Body of pancreas (tissue), 4 donors: ENCODE results near the gene ASPDH. TPM values are rescaled to one million over a fixed set of nuclear protein-coding genes. Genes with fewer than 3 reads are reported as not detected.

Experiments
- ATAC-seq: fragments of 150-250 bp; one replicate; pipeline ENCODE4 v1.9.1; 2016
- DNase-seq, 4 donors: peaks; one replicate each; pipeline ENCODE4 v3.0.0-alpha.2; 2019
- H3K27ac ChIP-seq, 4 donors: fragments of 200-600 bp; sonication (generic); 1 replicate in 3 of 4; 2 replicates in 1 of 4; pipeline versions ENCODE4 v1.5.1 to v1.6.1; 2016 to 2019; ENCODE audit warnings: mild to moderate bottlenecking in 1 of 4, mixed read lengths in 1 of 4, moderate library complexity in 1 of 4
- H3K27me3 ChIP-seq, 2 donors: fragments of 200-600 bp; sonication (generic); one replicate each; pipeline ENCODE4 v1.6.0; 2016; ENCODE audit warnings: mild to moderate bottlenecking in 1 of 2
- H3K36me3 ChIP-seq, 2 donors: fragments of 200-600 bp; sonication (generic); replicated peaks in 1 of 2; 2 replicates each; pipeline ENCODE4 v1.5.1; 2016; ENCODE audit warnings: low read depth in 2 of 2; ENCODE audit not compliant: insufficient read depth in 1 of 2
- H3K4me1 ChIP-seq: fragments of 200-600 bp; sonication (generic); one replicate; pipeline ENCODE4 v1.6.0; 2016
- H3K4me3 ChIP-seq, 2 donors: fragments of 200-600 bp; sonication (generic); 1 replicate in 1 of 2; 2 replicates in 1 of 2; pipeline ENCODE4 v1.5.1; 2016 to 2019
- H3K9me3 ChIP-seq, 3 donors: fragments of 200-600 bp; sonication (generic); 1 replicate in 2 of 3; 2 replicates in 1 of 3; pipeline ENCODE4 v1.5.1; 2016
- CTCF ChIP-seq, 7 experiments: fragments of 450-650 bp in 4 of 7; fragments of 200-600 bp in 3 of 7; sonication (generic) in 3 of 7; IDR thresholded peaks; one replicate each; pipeline ENCODE4 v1.5.1; 2016 to 2019; ENCODE audit warnings: antibody characterized with exemption in 7 of 7
- POLR2A ChIP-seq, 3 donors: fragments of 450-650 bp; IDR thresholded peaks; one replicate each; pipeline ENCODE4 v1.6.1; 2016; ENCODE audit warnings: antibody characterized with exemption in 3 of 3, mild to moderate bottlenecking in 2 of 3
- WGBS, 2 donors: methylation state at CpG; one replicate each; pipeline ENCODE4 v1.1.5; 2017; 5-methylcytosine and 5-hydroxymethylcytosine counted together
- intact Hi-C: fragments of 100-400 bp; cut with DNase I; formaldehyde crosslinking; loops from one replicate; pipeline ENCODE4 v1.15.1; 2023
- total RNA-seq, 2 donors: library from RNA; depleted of rRNA; stranded (reverse); fragments of >200 nt; gene quantifications; one replicate each; pipeline ENCODE4 v1.1.0, GENCODE V29; 2016

ASPDH gene
- total RNA-seq, 2 donors from 2014 or later = not detected

DNA sequence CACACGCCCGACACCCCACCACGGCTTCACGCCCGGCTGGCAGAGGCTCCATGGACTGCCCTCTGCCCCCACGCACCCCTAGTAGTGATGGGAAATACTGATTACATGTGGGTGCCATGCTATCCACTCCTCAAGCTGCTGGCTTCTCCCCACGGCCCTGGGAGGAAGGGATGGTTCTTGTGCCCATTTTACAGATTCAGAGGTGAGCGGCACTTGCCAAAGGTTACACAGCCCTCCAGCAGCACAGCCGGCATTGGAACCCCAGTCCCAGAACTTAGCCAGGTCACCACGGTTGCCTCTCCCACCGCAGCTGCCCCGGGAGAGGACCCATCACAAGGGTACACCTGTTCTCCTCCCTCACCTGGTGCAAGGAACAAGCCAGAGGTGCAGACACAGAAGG is 41.3 kb upstream of the ASPDH start:
- no peak for DNase-seq
- H3K9me3 ChIP-seq = no peaks in the 10 kb centered on the region
- H3K27me3 ChIP-seq = peaks cover 0 to 21% of the 10 kb centered on the region in 2 donors
- no peak overlapping the region for H3K27ac ChIP-seq
- ATAC-seq = no peak
- intact Hi-C loops = no loop called here
- H3K36me3 ChIP-seq = no peaks in the 10 kb centered on the region
- H3K4me1 ChIP-seq = peaks cover 8% of the 10 kb centered on the region
- H3K4me3 ChIP-seq = no peak overlapping the region
- WGBS, 2 donors = 45 to 50% methylated on average over 8 of the region's 12 CpGs
- no peak for TF ChIP-seq CTCF (IDR thresholded peaks at IDR 0.05)
- TF ChIP-seq POLR2A (IDR thresholded peaks at IDR 0.05) = no peak

- DNase-seq = no peak
- intact Hi-C loops = no loop called here
- H3K27ac ChIP-seq = no peak overlapping the region
- H3K9me3 ChIP-seq = no peaks in the 10 kb centered on the region
- H3K4me3 ChIP-seq = no peak overlapping the region
- no peaks in the 10 kb centered on the region for H3K36me3 ChIP-seq
- H3K27me3 ChIP-seq = peaks cover 0 to 21% of the 10 kb centered on the region in 2 donors
- 43 to 63% methylated on average over 6 to 10 of the region's 10 CpGs for WGBS, 2 donors
- TF ChIP-seq CTCF (IDR thresholded peaks at IDR 0.05) (no peak), POLR2A (IDR thresholded peaks at IDR 0.05) (no peak)
- ATAC-seq = no peak
- peaks cover 8% of the 10 kb centered on the region for H3K4me1 ChIP-seq
These were observed 40.5 kb upstream of the ASPDH start for GRCh38 chr19:50554212-50554611.

GRCh38 chr19:50553134-50553703 is 39.5 kb upstream of the ASPDH start:
- DNase-seq (no peak), ATAC-seq (no peak)
- WGBS, 2 donors = 60 to 63% methylated on average over 19 of the region's 19 CpGs
- intact Hi-C loops = no loop called here
- Histone ChIP-seq H3K9me3 (no peaks in the 10 kb centered on the region), H3K4me1 (peaks cover 8% of the 10 kb centered on the region), H3K27ac (no peak overlapping the region), H3K27me3 (peaks cover 0 to 17% of the 10 kb centered on the region in 2 donors), H3K36me3 (no peaks in the 10 kb centered on the region), H3K4me3 (no peak overlapping the region)
- TF ChIP-seq CTCF (IDR thresholded peaks at IDR 0.05) (no peak), POLR2A (IDR thresholded peaks at IDR 0.05) (no peak)

- Histone ChIP-seq H3K4me1 (peaks cover 8% of the 10 kb centered on the region), H3K27me3 (peaks cover 0 to 17% of the 10 kb centered on the region in 2 donors), H3K9me3 (no peaks in the 10 kb centered on the region), H3K27ac (no peak overlapping the region), H3K4me3 (no peak overlapping the region), H3K36me3 (no peaks in the 10 kb centered on the region)
- intact Hi-C loops = no loop called here
- DNase-seq = no peak
- TF ChIP-seq POLR2A (IDR thresholded peaks at IDR 0.05) (no peak), CTCF (IDR thresholded peaks at IDR 0.05) (no peak)
- ATAC-seq = no peak
- 46 to 61% methylated on average over 15 of the region's 15 CpGs for WGBS, 2 donors
These were observed 38.8 kb upstream of the ASPDH start for GRCh38 chr19:50552540-50552939.

DNA sequence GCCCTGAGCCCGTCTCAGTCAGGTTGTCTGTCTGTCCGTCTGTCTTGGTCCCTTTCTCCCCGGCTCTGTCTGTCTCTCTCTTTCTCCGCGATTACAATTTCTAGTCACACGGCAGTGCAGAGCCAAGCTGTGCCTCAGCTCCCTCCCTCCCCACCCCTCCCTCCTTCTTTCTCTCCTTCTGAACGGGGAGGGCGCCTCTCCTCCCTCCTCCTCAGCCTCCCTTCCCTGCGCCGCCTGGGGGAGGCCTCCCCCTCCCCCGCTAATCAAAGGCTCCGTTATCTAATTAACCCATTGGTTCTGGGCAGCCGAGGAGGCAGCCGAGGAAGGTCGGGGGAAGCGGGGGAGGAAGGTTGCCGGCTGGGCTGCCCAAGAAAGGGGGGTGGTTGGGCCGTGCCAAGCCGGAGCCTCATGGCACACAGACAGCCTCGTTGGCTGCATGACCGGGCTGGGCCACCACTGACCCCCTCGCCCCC is 38.0 kb upstream of the ASPDH start:
- H3K9me3 ChIP-seq = no peaks in the 10 kb centered on the region
- intact Hi-C loops = no loop called here
- 1 to 2% methylated on average over 17 to 18 of the region's 22 CpGs for WGBS, 2 donors
- peaks cover 6% of the 10 kb centered on the region for H3K4me1 ChIP-seq
- H3K27ac ChIP-seq = no peak overlapping the region
- DNase-seq = no peak
- ATAC-seq = no peak
- no peak overlapping the region for H3K4me3 ChIP-seq
- peaks cover 0 to 10% of the 10 kb centered on the region in 2 donors for H3K27me3 ChIP-seq
- TF ChIP-seq CTCF (IDR thresholded peaks at IDR 0.05) = no peak
- H3K36me3 ChIP-seq = no peaks in the 10 kb centered on the region
